Transverse colon (tissue), 4 donors: ENCODE measurements around the gene SPRR5. TPM values are rescaled to one million over a fixed set of nuclear protein-coding genes. Genes with fewer than 3 reads are reported as not detected.

Experiments
- DNase-seq: peaks from one replicate; pipeline ENCODE4 v3.0.0-alpha.2; 2019
- H3K27ac ChIP-seq, 4 donors: fragments of 200-600 bp; sonication (generic); 2 replicates each; pipeline ENCODE4 v1.5.1; 2016 to 2018; ENCODE audit warnings: inconsistent platforms in 4 of 4
- H3K27me3 ChIP-seq: fragments of 200-600 bp; sonication (generic); 2 replicates; pipeline ENCODE4 v1.5.1; 2017; ENCODE audit warnings: inconsistent platforms
- H3K36me3 ChIP-seq, 4 donors: fragments of 200-600 bp; sonication (generic); 2 replicates each; pipeline ENCODE4 v1.5.1; 2017 to 2019; ENCODE audit warnings: inconsistent platforms in 4 of 4
- H3K4me1 ChIP-seq, 4 donors: fragments of 200-600 bp; sonication (generic); 2 replicates each; pipeline ENCODE4 v1.5.1; 2017 to 2020; ENCODE audit warnings: inconsistent platforms in 4 of 4
- H3K4me3 ChIP-seq, 4 donors: fragments of 200-600 bp; sonication (generic); 1 replicate in 1 of 4; 2 replicates in 3 of 4; pipeline versions ENCODE4 v1.5.1 to v1.6.1; 2017 to 2019; ENCODE audit warnings: inconsistent platforms in 4 of 4
- H3K9me3 ChIP-seq, 2 donors: fragments of 200-600 bp; sonication (generic); 2 replicates each; pipeline ENCODE4 v1.5.1; 2017 to 2019; ENCODE audit warnings: inconsistent platforms in 2 of 2
- EP300 ChIP-seq: sonication (generic); formaldehyde crosslinking; IDR thresholded peaks from one replicate; pipeline ENCODE4 v1.6.1; 2017; ENCODE audit warnings: antibody characterized with exemption, low read depth
- POLR2A ChIP-seq: fragments of 450-650 bp; IDR thresholded peaks from one replicate; pipeline ENCODE4 v1.6.1; 2016; ENCODE audit warnings: antibody characterized with exemption, mild to moderate bottlenecking, moderate library complexity
- POLR2AphosphoS5 ChIP-seq, 3 donors: sonication (generic); formaldehyde crosslinking; IDR thresholded peaks; one replicate each; pipeline ENCODE4 v1.6.1; 2016; ENCODE audit warnings: antibody characterized with exemption in 3 of 3
- WGBS, 2 donors: methylation state at CpG; one replicate each; pipeline ENCODE4 v1.1.5; 2018; ENCODE audit warnings: low coverage in 1 of 2; 5-methylcytosine and 5-hydroxymethylcytosine counted together
- in situ Hi-C, 4 donors: fragments of 200-750 bp; cut with MboI; loops; one replicate each; pipeline versions ENCODE4 v1.15.0 to v1.15.1; 2017; ENCODE audit warnings: low sequenced_read_pairs in 3 of 4, low pct_ligation_motif_present in 1 of 4, low pct_unique_long_range_greater_than_20kb in 1 of 4
- intact Hi-C: fragments of 100-400 bp; cut with DNase I; formaldehyde crosslinking; loops from one replicate; pipeline ENCODE4 v1.15.1; 2023; ENCODE audit warnings: low total_unique reads
- total RNA-seq, 4 donors: library from RNA; depleted of rRNA; stranded (reverse); fragments of >200 nt; gene quantifications; one replicate each; pipeline ENCODE4 v1.1.0, GENCODE V29; 2016
- TF ChIP-seq, protein P1 (sequence below), 5 experiments: fragments of 200-600 bp in 3 of 5; fragments of 450-650 bp in 2 of 5; sonication (generic) in 3 of 5; IDR thresholded peaks; 1 replicate in 2 of 5; 2 replicates in 3 of 5; pipeline ENCODE4 v1.5.1; 2016 to 2017; ENCODE audit warnings: antibody characterized with exemption in 5 of 5, inconsistent platforms in 3 of 5, mild to moderate bottlenecking in 2 of 5, moderate library complexity in 1 of 5

The SPRR5 gene
- total RNA-seq, 4 donors from 2014 or later = not detected

DNA sequence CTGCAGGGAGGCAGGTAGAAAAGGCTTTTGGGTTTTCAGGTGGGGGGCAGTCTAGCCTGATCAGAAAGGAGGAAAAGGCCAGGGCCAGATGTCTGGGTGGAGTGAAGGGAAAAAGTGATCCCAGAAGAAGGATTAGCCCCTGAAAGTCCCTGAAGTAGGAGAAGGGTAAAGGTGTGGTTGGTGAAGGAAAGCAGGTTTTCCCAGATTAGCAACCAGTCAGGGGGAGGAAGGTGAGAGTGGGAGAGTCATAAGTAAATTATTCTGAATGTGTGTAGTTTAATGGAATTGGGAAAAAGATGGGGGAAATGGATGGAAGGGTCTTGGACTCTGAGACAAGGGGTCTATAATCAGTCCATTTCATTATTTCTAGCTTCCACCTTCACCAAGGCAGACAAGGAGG is 36.2 kb downstream of the SPRR5 start:
- DNase-seq = no peak
- Histone ChIP-seq H3K4me3 (no peak overlapping the region), H3K9me3 (no peaks in the 10 kb centered on the region), H3K4me1 (no peaks in the 10 kb centered on the region), H3K36me3 (no peaks in the 10 kb centered on the region), H3K27me3 (no peaks in the 10 kb centered on the region), H3K27ac (no peak overlapping the region)
- TF ChIP-seq, protein P1, sequence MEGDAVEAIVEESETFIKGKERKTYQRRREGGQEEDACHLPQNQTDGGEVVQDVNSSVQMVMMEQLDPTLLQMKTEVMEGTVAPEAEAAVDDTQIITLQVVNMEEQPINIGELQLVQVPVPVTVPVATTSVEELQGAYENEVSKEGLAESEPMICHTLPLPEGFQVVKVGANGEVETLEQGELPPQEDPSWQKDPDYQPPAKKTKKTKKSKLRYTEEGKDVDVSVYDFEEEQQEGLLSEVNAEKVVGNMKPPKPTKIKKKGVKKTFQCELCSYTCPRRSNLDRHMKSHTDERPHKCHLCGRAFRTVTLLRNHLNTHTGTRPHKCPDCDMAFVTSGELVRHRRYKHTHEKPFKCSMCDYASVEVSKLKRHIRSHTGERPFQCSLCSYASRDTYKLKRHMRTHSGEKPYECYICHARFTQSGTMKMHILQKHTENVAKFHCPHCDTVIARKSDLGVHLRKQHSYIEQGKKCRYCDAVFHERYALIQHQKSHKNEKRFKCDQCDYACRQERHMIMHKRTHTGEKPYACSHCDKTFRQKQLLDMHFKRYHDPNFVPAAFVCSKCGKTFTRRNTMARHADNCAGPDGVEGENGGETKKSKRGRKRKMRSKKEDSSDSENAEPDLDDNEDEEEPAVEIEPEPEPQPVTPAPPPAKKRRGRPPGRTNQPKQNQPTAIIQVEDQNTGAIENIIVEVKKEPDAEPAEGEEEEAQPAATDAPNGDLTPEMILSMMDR (IDR thresholded peaks at IDR 0.05) = no peak
- TF ChIP-seq POLR2A = no peak
- no peak for TF ChIP-seq POLR2AphosphoS5 (IDR thresholded peaks at IDR 0.05)
- TF ChIP-seq EP300 = no peak
- in situ Hi-C loops (no loop called here), intact Hi-C loops (no loop called here)

DNA sequence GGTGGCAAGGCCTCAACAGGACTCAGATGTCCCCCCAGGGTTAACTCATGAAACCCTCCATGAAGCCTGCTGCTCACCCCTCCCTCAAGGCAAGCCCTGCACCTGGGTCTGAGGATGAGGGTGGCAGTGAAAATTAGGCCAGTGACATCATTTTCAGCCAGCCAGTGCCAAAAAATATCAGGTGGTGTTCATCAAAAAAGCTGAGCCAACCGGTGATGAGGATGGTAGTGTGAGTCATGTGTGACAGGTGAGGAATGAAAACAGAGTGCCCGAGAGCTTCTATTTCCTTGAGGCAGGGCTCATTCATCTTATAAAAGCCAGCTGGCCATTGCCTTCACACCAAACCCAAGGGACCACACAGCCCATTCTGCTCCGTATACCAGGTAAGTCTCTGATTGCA is 36.7 kb downstream of the SPRR5 start, which contains the start of gene SPRR1A:
Gene SPRR1A (plus strand): TSS at position 339 of the 400 bp plus-strand sequence. CDS start 1,150 bp downstream, outside the sequence.
- intact Hi-C loops = no loop called here
- no peaks in the 10 kb centered on the region for H3K27me3 ChIP-seq
- in situ Hi-C loops = no loop called here
- no peaks in the 10 kb centered on the region for H3K36me3 ChIP-seq
- no peaks in the 10 kb centered on the region for H3K4me1 ChIP-seq
- DNase-seq = no peak
- H3K9me3 ChIP-seq = no peaks in the 10 kb centered on the region
- WGBS, 2 donors = 51 to 60% methylated on average over 1 to 3 of the region's 3 CpGs
- H3K27ac ChIP-seq = no peak within 1 kb of the TSS
- H3K4me3 ChIP-seq = no peak within 1 kb of the TSS
- TF ChIP-seq POLR2A (no peak), EP300 (no peak), POLR2AphosphoS5 (IDR thresholded peaks at IDR 0.05) (no peak)
- TF ChIP-seq, protein P1 (IDR thresholded peaks at IDR 0.05) = no peak

DNA sequence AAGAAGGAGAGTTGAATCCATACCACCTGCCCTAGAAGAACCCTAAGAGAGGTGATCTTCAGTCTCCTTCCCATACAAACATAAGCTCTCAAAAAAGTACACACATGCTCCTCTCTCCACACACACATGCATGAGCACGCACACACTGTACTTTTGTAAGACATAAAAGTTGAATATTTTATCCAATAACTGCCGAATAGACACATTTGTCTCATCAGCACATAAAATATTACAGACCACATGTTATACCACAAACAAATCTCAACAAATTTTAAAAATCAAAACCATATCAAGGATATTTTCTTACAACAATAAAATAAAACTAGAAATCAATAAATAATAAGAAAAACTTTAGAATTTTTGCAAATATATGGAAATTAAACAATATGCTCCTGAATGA is 39.6 kb downstream of the SPRR5 start:
- WGBS, 2 donors = 81 to 87% methylated on average over 2 of the region's 2 CpGs
- H3K27me3 ChIP-seq = no peaks in the 10 kb centered on the region
- H3K36me3 ChIP-seq = no peaks in the 10 kb centered on the region
- H3K4me3 ChIP-seq = no peak overlapping the region
- intact Hi-C loops = no loop called here
- DNase-seq = no peak
- H3K9me3 ChIP-seq = no peaks in the 10 kb centered on the region
- no peaks in the 10 kb centered on the region for H3K4me1 ChIP-seq
- TF ChIP-seq EP300 = no peak
- TF ChIP-seq, protein P1 (IDR thresholded peaks at IDR 0.05) = no peak
- TF ChIP-seq POLR2AphosphoS5 (IDR thresholded peaks at IDR 0.05) = no peak
- TF ChIP-seq POLR2A = no peak
- in situ Hi-C loops = no loop called here
- no peak overlapping the region for H3K27ac ChIP-seq

DNA sequence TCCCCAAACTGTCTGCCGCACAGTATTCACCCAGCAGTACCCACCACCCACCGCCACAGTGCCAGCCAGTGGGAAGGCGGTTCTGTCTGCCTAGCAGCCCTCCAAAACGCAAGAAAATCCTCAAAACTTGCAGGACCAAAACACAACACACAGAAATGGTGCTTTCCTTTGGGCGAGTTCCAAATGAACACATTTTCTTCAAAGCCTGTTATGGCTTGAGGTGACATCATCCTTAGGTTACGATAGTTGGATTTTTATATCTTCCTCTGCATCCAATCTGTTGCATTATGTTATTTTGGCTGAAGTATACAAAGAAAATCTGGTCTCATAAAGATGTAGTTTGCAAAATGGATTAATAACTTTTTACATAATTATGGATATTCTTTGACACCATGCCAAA is 46.2 kb downstream of the SPRR5 start:
- in situ Hi-C loops = no loop called here
- Histone ChIP-seq H3K27ac (no peak overlapping the region), H3K9me3 (no peaks in the 10 kb centered on the region), H3K36me3 (no peaks in the 10 kb centered on the region), H3K27me3 (no peaks in the 10 kb centered on the region), H3K4me1 (no peaks in the 10 kb centered on the region), H3K4me3 (no peak overlapping the region)
- 79 to 80% methylated on average over 5 to 6 of the region's 6 CpGs for WGBS, 2 donors
- intact Hi-C loops = no loop called here
- no peak for DNase-seq
- TF ChIP-seq POLR2AphosphoS5 (IDR thresholded peaks at IDR 0.05) = no peak
- TF ChIP-seq EP300 = no peak
- TF ChIP-seq, protein P1 (IDR thresholded peaks at IDR 0.05) = no peak
- TF ChIP-seq POLR2A = no peak
